Measurements from ENCODE around the gene CCDC88B. TPM values are rescaled to one million over a fixed set of nuclear protein-coding genes. Genes with fewer than 3 reads are reported as not detected.

Gene CCDC88B
- total RNA-seq, 1 donor from 2014 or later: 7.9 TPM

- Histone ChIP-seq H3K27me3 (no peaks in the 10 kb centered on the region), H3K4me3 (no peak overlapping the region), H3K27ac (no peak overlapping the region), H3K36me3 (peaks cover 0 to 60% of the 10 kb centered on the region in 2 donors), H3K9me3 (no peaks in the 10 kb centered on the region), H3K4me1 (no peaks in the 10 kb centered on the region)
- DNase-seq (ENCODE audit: extremely low spot score in 2 of 2): no peak
- intact Hi-C loops (cut with DNase I): no loop called here
- TF ChIP-seq CTCF (IDR thresholded peaks at IDR 0.05): no peak
- no peak for TF ChIP-seq POLR2AphosphoS5 (IDR thresholded peaks at IDR 0.05; ENCODE audit: insufficient read depth in 1 of 2, low read depth in 1 of 2)
- TF ChIP-seq POLR2A (IDR thresholded peaks at IDR 0.05): no peak
These were observed 28.7 kb downstream of the CCDC88B start for GRCh38 chr11:64368673-64369074.

GRCh38 chr11:64369440-64370421 is 29.7 kb downstream of the CCDC88B start:
- H3K27me3 ChIP-seq: no peaks in the 10 kb centered on the region
- H3K9me3 ChIP-seq: no peaks in the 10 kb centered on the region
- H3K4me3 ChIP-seq: no peak overlapping the region
- intact Hi-C loops (cut with DNase I): no loop called here
- peaks cover 0 to 52% of the 10 kb centered on the region in 2 donors for H3K36me3 ChIP-seq
- TF ChIP-seq POLR2AphosphoS5 (IDR thresholded peaks at IDR 0.05; ENCODE audit: insufficient read depth in 1 of 2, low read depth in 1 of 2) (no peak), POLR2A (IDR thresholded peaks at IDR 0.05) (no peak), CTCF (IDR thresholded peaks at IDR 0.05) (no peak)
- no peak overlapping the region for H3K27ac ChIP-seq
- no peak for DNase-seq (ENCODE audit: extremely low spot score in 2 of 2)
- H3K4me1 ChIP-seq: no peaks in the 10 kb centered on the region

GRCh38 chr11:64371201-64371600 is 31.2 kb downstream of the CCDC88B start:
- intact Hi-C loops (cut with DNase I): no loop called here

GRCh38 chr11:64372021-64372420 is 32.0 kb downstream of the CCDC88B start:
- intact Hi-C loops (cut with DNase I): no loop called here
- no peak for DNase-seq (ENCODE audit: extremely low spot score in 2 of 2)
- Histone ChIP-seq H3K27me3 (no peaks in the 10 kb centered on the region), H3K4me1 (no peaks in the 10 kb centered on the region), H3K27ac (no peak overlapping the region), H3K36me3 (peaks cover 0 to 34% of the 10 kb centered on the region in 2 donors), H3K4me3 (no peak overlapping the region), H3K9me3 (no peaks in the 10 kb centered on the region)
- no peak for TF ChIP-seq CTCF (IDR thresholded peaks at IDR 0.05)

More at GRCh38 chr11:64371201-64371600, 31.2 kb downstream of the CCDC88B start:
- Histone ChIP-seq H3K4me3 (no peak overlapping the region), H3K27me3 (no peaks in the 10 kb centered on the region), H3K4me1 (no peaks in the 10 kb centered on the region), H3K9me3 (no peaks in the 10 kb centered on the region), H3K36me3 (peaks cover 0 to 38% of the 10 kb centered on the region in 2 donors), H3K27ac (no peak overlapping the region)
- TF ChIP-seq POLR2A (IDR thresholded peaks at IDR 0.05) (no peak), CTCF (IDR thresholded peaks at IDR 0.05) (no peak), POLR2AphosphoS5 (IDR thresholded peaks at IDR 0.05; ENCODE audit: insufficient read depth in 1 of 2, low read depth in 1 of 2) (no peak)
- no peak for DNase-seq (ENCODE audit: extremely low spot score in 2 of 2)
